ENCODE results near the gene BEGAIN. TPM values are rescaled to one million over a fixed set of nuclear protein-coding genes. Genes with fewer than 3 reads are reported as not detected.
A peak's percentile ranks its signal among the peaks of the same experiment; 100 is the strongest.

BEGAIN gene
- total and polyA plus RNA-seq, 9 of the 15 experiments (the other 6 are each of a cell fraction or from before 2014, with no cell fraction given): 0.07 to 0.68 (median 0.55) TPM; not detected in 3

DNA sequence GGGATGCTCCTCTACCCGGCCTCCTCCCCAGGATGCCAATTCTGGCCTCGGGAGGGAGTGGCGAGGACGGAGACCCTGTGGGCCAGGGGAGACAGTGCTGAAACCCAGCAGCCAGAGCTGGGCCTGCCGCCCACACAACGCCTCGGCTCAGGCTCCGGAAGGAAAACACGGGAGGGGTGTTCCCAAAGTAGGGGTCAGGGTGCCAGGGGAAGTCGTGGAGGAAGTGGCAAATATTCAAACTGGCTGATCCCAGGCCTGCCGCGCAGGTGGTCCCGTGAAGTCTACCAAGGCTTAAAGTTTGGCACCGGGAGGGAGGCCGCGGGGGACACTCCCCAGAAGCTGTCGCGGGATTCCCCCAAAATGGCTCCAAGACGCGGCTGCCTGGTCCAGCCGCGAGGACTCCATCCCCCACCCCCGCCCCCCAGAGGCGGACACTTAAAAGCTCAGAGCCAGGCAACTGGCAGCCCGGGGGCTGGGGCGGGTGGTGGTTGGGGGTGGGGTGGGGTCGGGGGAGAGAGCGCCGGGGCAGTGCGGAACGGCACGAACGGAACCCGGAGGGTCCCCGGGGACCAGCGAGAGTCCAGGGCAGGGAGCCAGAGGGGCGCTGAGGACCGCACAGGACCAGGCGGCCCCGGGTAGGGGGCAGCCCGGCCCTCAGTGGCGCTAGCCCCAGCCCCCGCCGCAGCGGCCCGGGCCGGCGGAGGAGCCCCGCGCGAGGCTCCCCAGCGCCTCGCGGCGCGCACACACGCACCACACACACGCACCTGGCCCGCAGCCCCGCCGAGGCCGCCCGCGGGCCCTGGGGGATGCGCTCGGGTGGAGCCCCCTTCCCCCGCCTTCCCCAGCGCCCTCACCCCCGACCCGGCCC, 20.0 kb downstream of the BEGAIN start:
- Histone ChIP-seq H3K4me1 (replicated peaks in 1 of 2; ENCODE audit: control insufficient read depth in 2 of 2, insufficient read depth in 2 of 2, low read length in 2 of 2) (peaks cover 0 to 31% of the 10 kb centered on the region in 2 experiments; a peak in 2 of 5 replicates), H3K27ac (ENCODE audit: extremely low read depth, low read depth, low read length) (no peak overlapping the region), H3K9me3 (replicated peaks; ENCODE audit: control insufficient read depth, insufficient read depth, low read depth, low read length) (no peaks in the 10 kb centered on the region), H3K36me3 (ENCODE audit: control insufficient read depth, insufficient read depth, low read length) (no peaks in the 10 kb centered on the region), H4K20me1 (replicated peaks; ENCODE audit: control insufficient read depth, insufficient read depth, low read length) (peaks cover 7% of the 10 kb centered on the region), H3K79me2 (ENCODE audit: control insufficient read depth, insufficient read depth, low read length) (no peaks in the 10 kb centered on the region), H3K27me3 (ENCODE audit: control insufficient read depth in 2 of 2, insufficient read depth in 2 of 2, low read length in 2 of 2) (peaks cover 11 to 44% of the 10 kb centered on the region in 2 experiments; a peak in 4 of 5 replicates), H3K4me2 (ENCODE audit: insufficient read depth, low read length) (no peak overlapping the region), H2AFZ (ENCODE audit: low read depth, low read length) (no peak overlapping the region), H3K9ac (ENCODE audit: insufficient read depth in 1 of 2, low read depth in 2 of 2, low read length in 2 of 2) (no peak overlapping the region), H3K4me3 (no peak overlapping the region), H3K9me1 (ENCODE audit: control insufficient read depth, insufficient read depth, low read length) (no peaks in the 10 kb centered on the region)
- no peak for ATAC-seq
- TF ChIP-seq, protein P1, sequence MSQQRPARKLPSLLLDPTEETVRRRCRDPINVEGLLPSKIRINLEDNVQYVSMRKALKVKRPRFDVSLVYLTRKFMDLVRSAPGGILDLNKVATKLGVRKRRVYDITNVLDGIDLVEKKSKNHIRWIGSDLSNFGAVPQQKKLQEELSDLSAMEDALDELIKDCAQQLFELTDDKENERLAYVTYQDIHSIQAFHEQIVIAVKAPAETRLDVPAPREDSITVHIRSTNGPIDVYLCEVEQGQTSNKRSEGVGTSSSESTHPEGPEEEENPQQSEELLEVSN (IDR thresholded peaks at IDR 0.05; ENCODE audit: borderline replicate concordance in 1 of 2, extremely low read depth in 1 of 2, insufficient read depth in 1 of 2, insufficient read length in 1 of 2, low read depth in 1 of 2, low read length in 1 of 2, poor library complexity in 1 of 2, severe bottlenecking in 1 of 2): no peak
- no peak for TF ChIP-seq NR2C1 (IDR thresholded peaks at IDR 0.05)
- TF ChIP-seq NR2C1 (tag; IDR thresholded peaks at IDR 0.05): 0 out of 2 replicates have a peak, but pooled peaks have one; percentile 18
- no peak for TF ChIP-seq NR2C2 (CRISPR knock-in tag; IDR thresholded peaks at IDR 0.05)
- TF ChIP-seq NR2C2 (tag; IDR thresholded peaks at IDR 0.05): peak; percentile 48; the same call in 1 of the 2 replicates
- TF ChIP-seq EGR1 (conservative IDR thresholded peaks at IDR 0.05): peak; percentile 44
- ChIA-PET POLR2A (interaction anchor here (0.6 to 0.7 kb wide), 2 partner anchors 8 to 109 kb away, joined by 3 read pairs; no protein-coding TSS in a partner anchor), CTCF (ENCODE audit: low intra/inter-chr PET ratio) (no interaction called here)
- 10% methylated on average over 17 of the region's 70 CpGs for WGBS (ENCODE audit: insufficient coverage, low coverage, missing lambda C conversion rate)
- in situ Hi-C loops (cut with MboI) (no loop called here), intact Hi-C loops (cut with micrococcal nuclease) (no loop called here)
- no peak for DNase-seq (ENCODE audit: extremely low read depth in 1 of 4, low spot score in 3 of 4)
- BruUV-seq (replicated peaks): no TSS peak
- FAIRE-seq: no peak

Data from K562 (cell line).